ENCODE measurements around the gene FKBP11.

FKBP11 gene

GRCh38 chr12:48958049-48958388 lies 32.7 kb upstream of the FKBP11 start:
- Histone ChIP-seq H4K20me1 (ENCODE audit: control insufficient read depth, insufficient read depth, low read depth, low read length) (no peaks in the 10 kb centered on the region; the same call in 1 of the 2 replicates), H3K36me3 (ENCODE audit: control insufficient read depth, low read length) (peaks cover 27% of the 10 kb centered on the region), H3K4me2 (ENCODE audit: low read length) (peak overlapping the region; percentile 99)

GRCh38 chr12:48957141-48958048 lies 32.1 kb upstream of the FKBP11 start, which contains the start of gene ARF3:
Gene ARF3, minus strand, starts transcription at chr12:48957487. Its CDS starts 16,392 bp downstream, at chr12:48941095.
- no peaks in the 10 kb centered on the region for H3K27me3 ChIP-seq (ENCODE audit: control insufficient read depth, low read length)
- H3K4me2 ChIP-seq (ENCODE audit: low read length), result peak within 1 kb of the TSS; percentile 99
- H3K4me1 ChIP-seq (ENCODE audit: control insufficient read depth, low read length), result peaks cover 31% of the 10 kb centered on the region
- H3K27ac ChIP-seq (ENCODE audit: low read depth, low read length), result peak within 1 kb of the TSS; percentile 60
- no peaks in the 10 kb centered on the region for H3K9me2 ChIP-seq (replicated peaks; ENCODE audit: control insufficient read depth, low read length)
- H3K4me3 ChIP-seq (ENCODE audit: low read length), result peak within 1 kb of the TSS; percentile 86
- H3K9me3 ChIP-seq (ENCODE audit: control insufficient read depth, insufficient read depth, low read length), result no peaks in the 10 kb centered on the region
- H3K36me3 ChIP-seq (ENCODE audit: control insufficient read depth, low read length), result peaks cover 33% of the 10 kb centered on the region
- no peak for TF ChIP-seq EZH2phosphoT487 (IDR thresholded peaks at IDR 0.05; ENCODE audit: borderline replicate concordance, low read length)
- TF ChIP-seq CTCF (IDR thresholded peaks at IDR 0.05; ENCODE audit: low read depth, low read length, poor library complexity, severe bottlenecking), result no peak
- peaks cover 3% of the 10 kb centered on the region for H4K20me1 ChIP-seq (ENCODE audit: control insufficient read depth, insufficient read depth, low read depth, low read length)
- H3F3A ChIP-seq (ENCODE audit: control insufficient read depth, insufficient read depth), result 0 out of 2 replicates have a peak, but pooled peaks cover 4% of the 10 kb centered on the region
- H3K79me2 ChIP-seq (ENCODE audit: control insufficient read depth, low read length), result peaks cover 47% of the 10 kb centered on the region

More at GRCh38 chr12:48958049-48958388, 32.7 kb upstream of the FKBP11 start:
- Histone ChIP-seq H3F3A (ENCODE audit: control insufficient read depth, insufficient read depth) (0 out of 2 replicates have a peak, but pooled peaks cover 4% of the 10 kb centered on the region), H3K27ac (ENCODE audit: low read depth, low read length) (peak overlapping the region; percentile 30), H3K9me3 (ENCODE audit: control insufficient read depth, insufficient read depth, low read length) (no peaks in the 10 kb centered on the region), H3K79me2 (ENCODE audit: control insufficient read depth, low read length) (peaks cover 41% of the 10 kb centered on the region), H3K4me1 (ENCODE audit: control insufficient read depth, low read length) (peaks cover 31% of the 10 kb centered on the region), H3K4me3 (ENCODE audit: low read length) (peak overlapping the region; percentile 86), H3K9me2 (replicated peaks; ENCODE audit: control insufficient read depth, low read length) (no peaks in the 10 kb centered on the region), H3K27me3 (ENCODE audit: control insufficient read depth, low read length) (no peaks in the 10 kb centered on the region)
- TF ChIP-seq EZH2phosphoT487 (IDR thresholded peaks at IDR 0.05; ENCODE audit: borderline replicate concordance, low read length) (no peak), CTCF (IDR thresholded peaks at IDR 0.05; ENCODE audit: low read depth, low read length, poor library complexity, severe bottlenecking) (no peak)

GRCh38 chr12:48956279-48957140 lies 31.2 kb upstream of the FKBP11 start:
- H3K79me2 ChIP-seq (ENCODE audit: control insufficient read depth, low read length), result peaks cover 53% of the 10 kb centered on the region
- H3K4me2 ChIP-seq (ENCODE audit: low read length), result peak overlapping the region; percentile 99
- H3K9me3 ChIP-seq (ENCODE audit: control insufficient read depth, insufficient read depth, low read length), result no peaks in the 10 kb centered on the region
- H3K4me1 ChIP-seq (ENCODE audit: control insufficient read depth, low read length), result peaks cover 31% of the 10 kb centered on the region
- no peaks in the 10 kb centered on the region for H3K27me3 ChIP-seq (ENCODE audit: control insufficient read depth, low read length)
- H3K4me3 ChIP-seq (ENCODE audit: low read length), result peak overlapping the region; percentile 86
- peaks cover 3% of the 10 kb centered on the region for H4K20me1 ChIP-seq (ENCODE audit: control insufficient read depth, insufficient read depth, low read depth, low read length)
- no peaks in the 10 kb centered on the region for H3K9me2 ChIP-seq (replicated peaks; ENCODE audit: control insufficient read depth, low read length)
- H3F3A ChIP-seq (ENCODE audit: control insufficient read depth, insufficient read depth), result 0 out of 2 replicates have a peak, but pooled peaks cover 4% of the 10 kb centered on the region
- H3K27ac ChIP-seq (ENCODE audit: low read depth, low read length), result peak overlapping the region; percentile 60
- TF ChIP-seq CTCF (IDR thresholded peaks at IDR 0.05; ENCODE audit: low read depth, low read length, poor library complexity, severe bottlenecking) (peak; percentile 64), EZH2phosphoT487 (IDR thresholded peaks at IDR 0.05; ENCODE audit: borderline replicate concordance, low read length) (no peak)
- peaks cover 39% of the 10 kb centered on the region for H3K36me3 ChIP-seq (ENCODE audit: control insufficient read depth, low read length)

All from DOHH2 (cell line).